Memory B cell (primary cell): ENCODE measurements around the gene CHMP3.
A peak's percentile ranks its signal among the peaks of the same experiment; 100 is the strongest.
"Not testable (repeated sequence)": the region's sequence is repeated elsewhere in the genome, so short reads cannot be mapped to it uniquely, and the experiment has no call there.

ENCODE experiments used
- ATAC-seq: fragments of 150-1000 bp; cut with Tn5 transposase; 2 replicates; pipeline ENCODE4 v1.10.0; 2021; ENCODE audit warnings: low read depth, mild to moderate bottlenecking, moderate library complexity
- DNase-seq, 2 donors: peaks; one replicate each; pipeline ENCODE4 v3.0.0; 2022; ENCODE audit warnings: low spot score in 2 of 2
- H3K27ac Mint-ChIP-seq: one replicate; pipeline ENCODE4 v1.8.0; 2022; ENCODE audit warnings: mild to moderate bottlenecking, moderate library complexity, mixed read lengths
- H3K27me3 Mint-ChIP-seq: one replicate; pipeline ENCODE4 v1.8.0; 2022; ENCODE audit warnings: mixed read lengths
- H3K36me3 Mint-ChIP-seq: one replicate; pipeline ENCODE4 v1.8.0; 2022; ENCODE audit warnings: mild to moderate bottlenecking, mixed read lengths
- H3K4me1 Mint-ChIP-seq: one replicate; pipeline ENCODE4 v1.8.0; 2022; ENCODE audit warnings: mixed read lengths
- H3K4me3 Mint-ChIP-seq: one replicate; pipeline ENCODE4 v1.8.0; 2022; ENCODE audit warnings: mild to moderate bottlenecking, moderate library complexity, mixed read lengths
- H3K9me3 Mint-ChIP-seq: one replicate; pipeline ENCODE4 v1.8.0; 2022; ENCODE audit warnings: mixed read lengths

CHMP3 gene

GRCh38 chr2:86566158-86566820 lies 3.0 kb upstream of the CHMP3 start:
- DNase-seq = no peak
- peaks cover 12% of the 10 kb centered on the region for H3K4me1 Mint-ChIP-seq
- H3K27me3 Mint-ChIP-seq = peaks cover 7% of the 10 kb centered on the region
- H3K27ac Mint-ChIP-seq = no peak overlapping the region
- ATAC-seq = no peak
- no peak overlapping the region for H3K4me3 Mint-ChIP-seq
- H3K9me3 Mint-ChIP-seq = no peaks in the 10 kb centered on the region
- no peaks in the 10 kb centered on the region for H3K36me3 Mint-ChIP-seq

- peaks cover 17% of the 10 kb centered on the region for H3K4me1 Mint-ChIP-seq
- H3K27ac Mint-ChIP-seq = peak overlapping the region; percentile 96
- peak overlapping the region; percentile 93 for H3K4me3 Mint-ChIP-seq
- no peak for DNase-seq
- peaks cover 6% of the 10 kb centered on the region for H3K27me3 Mint-ChIP-seq
- ATAC-seq = no peak
- H3K36me3 Mint-ChIP-seq = no peaks in the 10 kb centered on the region
- H3K9me3 Mint-ChIP-seq = no peaks in the 10 kb centered on the region
Observed at GRCh38 chr2:86563650-86564061, 413 bp upstream of the CHMP3 start.

- ATAC-seq (no peak), DNase-seq (no peak)
- Mint-ChIP-seq H3K4me1 (peaks cover 21% of the 10 kb centered on the region), H3K36me3 (no peaks in the 10 kb centered on the region), H3K4me3 (peak overlapping the region; percentile 93), H3K27ac (peak overlapping the region; percentile 96), H3K27me3 (peaks cover 6% of the 10 kb centered on the region), H3K9me3 (no peaks in the 10 kb centered on the region)
Observed at GRCh38 chr2:86562485-86562921, 740 bp downstream of the CHMP3 start.

GRCh38 chr2:86557836-86558235 lies 5.4 kb downstream of the CHMP3 start:
- no peak for ATAC-seq
- H3K27me3 Mint-ChIP-seq = no peaks in the 10 kb centered on the region
- no peak for DNase-seq
- H3K36me3 Mint-ChIP-seq = peaks cover 4% of the 10 kb centered on the region
- H3K4me3 Mint-ChIP-seq = no peak overlapping the region
- H3K9me3 Mint-ChIP-seq = no peaks in the 10 kb centered on the region
- H3K27ac Mint-ChIP-seq = no peak overlapping the region
- peaks cover 22% of the 10 kb centered on the region for H3K4me1 Mint-ChIP-seq

- H3K36me3 Mint-ChIP-seq = peaks cover 10% of the 10 kb centered on the region
Observed at GRCh38 chr2:86556508-86556907, 6.7 kb downstream of the CHMP3 start.

GRCh38 chr2:86552889-86553288 lies 10.4 kb downstream of the CHMP3 start:
- ATAC-seq (no peak), DNase-seq (no peak)
- Mint-ChIP-seq H3K36me3 (peaks cover 22% of the 10 kb centered on the region), H3K4me1 (peaks cover 13% of the 10 kb centered on the region), H3K9me3 (no peaks in the 10 kb centered on the region), H3K4me3 (no peak overlapping the region), H3K27me3 (no peaks in the 10 kb centered on the region), H3K27ac (no peak overlapping the region)

More at GRCh38 chr2:86556508-86556907, 6.7 kb downstream of the CHMP3 start:
- no peak for ATAC-seq
- H3K4me1 Mint-ChIP-seq = peaks cover 22% of the 10 kb centered on the region
- no peak for DNase-seq
- no peak overlapping the region for H3K4me3 Mint-ChIP-seq
- no peak overlapping the region for H3K27ac Mint-ChIP-seq
- H3K9me3 Mint-ChIP-seq = no peaks in the 10 kb centered on the region
- H3K27me3 Mint-ChIP-seq = no peaks in the 10 kb centered on the region

- peaks cover 10% of the 10 kb centered on the region for H3K4me1 Mint-ChIP-seq
- ATAC-seq, DNase-seq, H3K9me3 Mint-ChIP-seq, H3K27ac Mint-ChIP-seq, H3K4me3 Mint-ChIP-seq, H3K27me3 Mint-ChIP-seq: not testable (repeated sequence)
- H3K36me3 Mint-ChIP-seq = peaks cover 35% of the 10 kb centered on the region
Observed at GRCh38 chr2:86549963-86550725, 13.1 kb downstream of the CHMP3 start.

- H3K4me3 Mint-ChIP-seq, ATAC-seq, H3K27me3 Mint-ChIP-seq, H3K9me3 Mint-ChIP-seq, DNase-seq, H3K27ac Mint-ChIP-seq, H3K4me1 Mint-ChIP-seq: not testable (repeated sequence)
- peaks cover 35% of the 10 kb centered on the region for H3K36me3 Mint-ChIP-seq
Observed at GRCh38 chr2:86549440-86549839, 13.8 kb downstream of the CHMP3 start.

- H3K4me1 Mint-ChIP-seq, ATAC-seq, H3K9me3 Mint-ChIP-seq, H3K27ac Mint-ChIP-seq, DNase-seq, H3K4me3 Mint-ChIP-seq, H3K27me3 Mint-ChIP-seq: not testable (repeated sequence)
- H3K36me3 Mint-ChIP-seq = peaks cover 35% of the 10 kb centered on the region
Observed at GRCh38 chr2:86548913-86549396, 14.3 kb downstream of the CHMP3 start.

GRCh38 chr2:86548165-86548912 lies 14.9 kb downstream of the CHMP3 start:
- not testable (repeated sequence) for DNase-seq, H3K4me3 Mint-ChIP-seq, H3K27ac Mint-ChIP-seq, H3K27me3 Mint-ChIP-seq, H3K9me3 Mint-ChIP-seq, ATAC-seq
- H3K36me3 Mint-ChIP-seq = peaks cover 36% of the 10 kb centered on the region
- peaks cover 10% of the 10 kb centered on the region for H3K4me1 Mint-ChIP-seq

GRCh38 chr2:86545296-86545924 lies 17.8 kb downstream of the CHMP3 start:
- H3K27ac Mint-ChIP-seq, H3K27me3 Mint-ChIP-seq, H3K4me3 Mint-ChIP-seq, H3K4me1 Mint-ChIP-seq, H3K9me3 Mint-ChIP-seq, DNase-seq, ATAC-seq: not testable (repeated sequence)
- H3K36me3 Mint-ChIP-seq = peaks cover 40% of the 10 kb centered on the region

- not testable (repeated sequence) for H3K27ac Mint-ChIP-seq, DNase-seq, H3K27me3 Mint-ChIP-seq, ATAC-seq, H3K4me1 Mint-ChIP-seq, H3K4me3 Mint-ChIP-seq, H3K9me3 Mint-ChIP-seq
- H3K36me3 Mint-ChIP-seq = peaks cover 37% of the 10 kb centered on the region
Observed at GRCh38 chr2:86544278-86545099, 18.8 kb downstream of the CHMP3 start.

- ATAC-seq (no peak), DNase-seq (no peak)
- Mint-ChIP-seq H3K27me3 (no peaks in the 10 kb centered on the region), H3K36me3 (peaks cover 41% of the 10 kb centered on the region), H3K9me3 (no peaks in the 10 kb centered on the region), H3K4me1 (peaks cover 9% of the 10 kb centered on the region), H3K4me3 (no peak overlapping the region), H3K27ac (no peak overlapping the region)
Observed at GRCh38 chr2:86543793-86544192, 19.4 kb downstream of the CHMP3 start.
